HG03378 (cell line): ENCODE measurements around the gene GNB5.
"Not testable (repeated sequence)": the region's sequence is repeated elsewhere in the genome, so short reads cannot be mapped to it uniquely, and the experiment has no call there.

Source experiments
- ATAC-seq: cut with Tn5 transposase; IDR thresholded peaks from one replicate; pipeline ENCODE4 v1.9.1; 2021; ENCODE audit warnings: mild to moderate bottlenecking, moderate library complexity; ENCODE audit not compliant: unreplicated experiment

GNB5 gene

GRCh38 chr15:52191207-52191606 is at the start of gene GNB5:
GNB5 (minus strand) TSS chr15:52191392; CDS start chr15:52184676, 6,716 bp downstream.
- ATAC-seq: no peak

- no peak for ATAC-seq
Measured at GRCh38 chr15:52240166-52240565, 49.0 kb upstream of the GNB5 start.

- ATAC-seq: not testable (repeated sequence)
Measured at GRCh38 chr15:52238989-52239525, 47.9 kb upstream of the GNB5 start.

GRCh38 chr15:52238149-52238548 is 47.0 kb upstream of the GNB5 start:
- ATAC-seq: no peak

- no peak for ATAC-seq
Measured at GRCh38 chr15:52236013-52236412, 44.8 kb upstream of the GNB5 start.

- peak; percentile 36 for ATAC-seq
Measured at GRCh38 chr15:52234596-52235541, 43.7 kb upstream of the GNB5 start.

GRCh38 chr15:52233405-52233804 is 42.2 kb upstream of the GNB5 start:
- ATAC-seq: peak; percentile 47

GRCh38 chr15:52232327-52232726 is 41.1 kb upstream of the GNB5 start:
- peak; percentile 71 for ATAC-seq

- no peak for ATAC-seq
Measured at GRCh38 chr15:52230073-52230472, 38.9 kb upstream of the GNB5 start.

- ATAC-seq: no peak
Measured at GRCh38 chr15:52228921-52229320, 37.7 kb upstream of the GNB5 start.

GRCh38 chr15:52227456-52227855 is 36.3 kb upstream of the GNB5 start:
- ATAC-seq: peak; percentile 91

- no peak for ATAC-seq
Measured at GRCh38 chr15:52225230-52225629, 34.0 kb upstream of the GNB5 start.

- no peak for ATAC-seq
Measured at GRCh38 chr15:52224211-52224610, 33.0 kb upstream of the GNB5 start.

GRCh38 chr15:52221730-52222129 is 30.5 kb upstream of the GNB5 start:
- peak; percentile 74 for ATAC-seq

GRCh38 chr15:52220937-52221660 is 29.9 kb upstream of the GNB5 start:
- ATAC-seq: peak; percentile 23

- no peak for ATAC-seq
Measured at GRCh38 chr15:52220251-52220650, 29.1 kb upstream of the GNB5 start.

GRCh38 chr15:52218816-52219215 is 27.6 kb upstream of the GNB5 start:
- no peak for ATAC-seq

GRCh38 chr15:52218371-52218770 is 27.2 kb upstream of the GNB5 start:
- no peak for ATAC-seq

- ATAC-seq: no peak
Measured at GRCh38 chr15:52217186-52217585, 26.0 kb upstream of the GNB5 start.

GRCh38 chr15:52214553-52214952 is 23.4 kb upstream of the GNB5 start:
- no peak for ATAC-seq

GRCh38 chr15:52213206-52213605 is 22.0 kb upstream of the GNB5 start:
- no peak for ATAC-seq
